H1 (cell line): ENCODE measurements around the gene RASGEF1C. TPM values are rescaled to one million over a fixed set of nuclear protein-coding genes. Genes with fewer than 3 reads are reported as not detected.

Experiments used
- CTCF ChIA-PET: fragments of 300-600 bp; sonication (Branson Sonifier 250); formaldehyde crosslinking; loops from one replicate; lab custom pipeline; 2021; ENCODE audit not compliant: partially characterized antibody; lab: Charles Lee
- POLR2A ChIA-PET: fragments of 300-600 bp; sonication (Branson Sonifier 250); formaldehyde crosslinking; loops from one replicate; lab custom pipeline; 2021; ENCODE audit warnings: inconsistent platforms; ENCODE audit not compliant: partially characterized antibody; lab: Charles Lee
- DNase-seq, 2 experiments: peaks; one replicate each; pipeline versions ENCODE4 v3.0.0 to v3.0.0-alpha.2; 2010 to 2022; ENCODE audit warnings: low spot score in 2 of 2, low read depth in 1 of 2, mixed read lengths in 1 of 2
- FAIRE-seq: peaks from 2 replicates; lab custom pipeline; 2011; peaks lifted over from hg19 to GRCh38; lab: Jason Lieb, UNC
- H2AFZ ChIP-seq: 2 replicates; pipeline ENCODE4 v1.8.1; 2012; ENCODE audit warnings: low read length, inconsistent platforms
- H2AK5ac ChIP-seq: 2 replicates; pipeline ENCODE4 v1.6.1; 2013; ENCODE audit warnings: low read depth, low read length
- H2BK120ac ChIP-seq: replicated peaks from 2 replicates; pipeline ENCODE3; 2013; ENCODE audit warnings: low read depth, low read length, inconsistent platforms
- H2BK12ac ChIP-seq: 2 replicates; pipeline ENCODE4 v1.6.1; 2013; ENCODE audit warnings: low read depth, low read length
- H2BK15ac ChIP-seq: 2 replicates; pipeline ENCODE4 v1.6.1; 2013; ENCODE audit warnings: low read length
- H2BK20ac ChIP-seq: 2 replicates; pipeline ENCODE4 v1.6.1; 2013; ENCODE audit warnings: low read length
- H2BK5ac ChIP-seq: 2 replicates; pipeline ENCODE4 v1.6.1; 2013; ENCODE audit warnings: low read depth, low read length
- H3K14ac ChIP-seq: 2 replicates; pipeline ENCODE4 v1.6.1; 2013; ENCODE audit warnings: inconsistent platforms; ENCODE audit not compliant: insufficient read length
- H3K18ac ChIP-seq: 2 replicates; pipeline ENCODE4 v1.6.1; 2013; ENCODE audit warnings: low read length; ENCODE audit errors: extremely low read depth
- H3K23ac ChIP-seq: 2 replicates; pipeline ENCODE4 v1.6.1; 2013; ENCODE audit warnings: inconsistent platforms; ENCODE audit not compliant: insufficient read length
- H3K23me2 ChIP-seq: 2 replicates; pipeline ENCODE4 v1.6.1; 2013; ENCODE audit warnings: low read depth, low read length
- H3K27ac ChIP-seq: 2 replicates; pipeline ENCODE4 v1.6.1; 2011; ENCODE audit warnings: low read depth, low read length, inconsistent platforms
- H3K27me3 ChIP-seq, 4 experiments: replicated peaks in 1 of 4; 1 replicate in 1 of 4; 2 replicates in 3 of 4; pipeline versions ENCODE4 v1.6.1 to v1.8.1; 2011 to 2013; ENCODE audit warnings: low read length in 3 of 4, mild to moderate bottlenecking in 3 of 4, inconsistent platforms in 2 of 4, mixed read lengths in 2 of 4, moderate library complexity in 1 of 4; ENCODE audit not compliant: control insufficient read depth in 3 of 4, insufficient read depth in 3 of 4; ENCODE audit errors: extremely low read depth in 1 of 4
- H3K36me3 ChIP-seq, 4 experiments: 2 replicates each; pipeline versions ENCODE4 v1.6.1 to v1.8.1; 2011 to 2013; ENCODE audit warnings: mild to moderate bottlenecking in 4 of 4, low read length in 3 of 4, moderate library complexity in 2 of 4, control low read depth in 1 of 4, inconsistent platforms in 1 of 4; ENCODE audit not compliant: insufficient read depth in 4 of 4, control insufficient read depth in 2 of 4
- H3K4ac ChIP-seq: replicated peaks from 2 replicates; pipeline ENCODE3; 2013; ENCODE audit warnings: low read length, low read depth, mixed read lengths, inconsistent platforms; ENCODE audit not compliant: insufficient read length
- H3K4me1 ChIP-seq, 4 experiments: replicated peaks in 1 of 4; 1 replicate in 1 of 4; 2 replicates in 3 of 4; pipeline versions ENCODE4 v1.6.1 to v1.8.1; 2011 to 2013; ENCODE audit warnings: low read length in 3 of 4, inconsistent platforms in 2 of 4, mixed read lengths in 1 of 4; ENCODE audit not compliant: insufficient read depth in 4 of 4, control insufficient read depth in 3 of 4
- H3K4me2 ChIP-seq, 2 experiments: 2 replicates each; pipeline versions ENCODE4 v1.6.1 to v1.8.1; 2011 to 2013; ENCODE audit warnings: low read depth in 2 of 2, low read length in 2 of 2, control low read depth in 1 of 2, inconsistent platforms in 1 of 2, mild to moderate bottlenecking in 1 of 2; ENCODE audit not compliant: insufficient read depth in 1 of 2
- H3K4me3 ChIP-seq, 4 experiments: fragments of 200-600, 300-600 bp in 1 of 4; sonication (generic), shearing (Covaris generic), sonication (Bioruptor Twin) in 1 of 4; 2 replicates each; pipeline versions ENCODE4 v1.5.1 to v1.8.1; 2011 to 2016; ENCODE audit warnings: low read length in 4 of 4, low read depth in 3 of 4, control low read depth in 2 of 4, inconsistent platforms in 2 of 4, mild to moderate bottlenecking in 2 of 4, mixed read lengths in 1 of 4, moderate library complexity in 1 of 4; ENCODE audit not compliant: insufficient read depth in 2 of 4; ENCODE audit errors: extremely low read depth in 1 of 4
- H3K56ac ChIP-seq: replicated peaks from 2 replicates; pipeline ENCODE3; 2013; ENCODE audit warnings: low read depth, mild to moderate bottlenecking, mixed read lengths, low read length, inconsistent platforms; ENCODE audit not compliant: insufficient read length
- H3K79me1 ChIP-seq: 2 replicates; pipeline ENCODE4 v1.6.1; 2013; ENCODE audit warnings: low read depth, low read length, control low read depth
- H3K79me2 ChIP-seq, 2 experiments: 2 replicates each; pipeline versions ENCODE4 v1.6.1 to v1.8.1; 2012 to 2013; ENCODE audit warnings: low read length in 2 of 2, mild to moderate bottlenecking in 2 of 2, inconsistent platforms in 1 of 2; ENCODE audit not compliant: insufficient read depth in 2 of 2, control insufficient read depth in 1 of 2
- H3K9ac ChIP-seq, 4 experiments: replicated peaks in 1 of 4; 1 replicate in 1 of 4; 2 replicates in 3 of 4; pipeline versions ENCODE4 v1.6.1 to v1.8.1; 2011 to 2013; ENCODE audit warnings: low read depth in 3 of 4, low read length in 3 of 4, control low read depth in 2 of 4, mild to moderate bottlenecking in 2 of 4, moderate library complexity in 2 of 4, inconsistent platforms in 1 of 4; ENCODE audit errors: extremely low read depth in 1 of 4
- H3K9me3 ChIP-seq, 2 experiments: 2 replicates each; pipeline versions ENCODE4 v1.6.1 to v1.8.1; 2012 to 2013; ENCODE audit warnings: mild to moderate bottlenecking in 2 of 2, moderate library complexity in 2 of 2, control low read depth in 1 of 2, inconsistent platforms in 1 of 2, low read depth in 1 of 2, low read length in 1 of 2, mixed read lengths in 1 of 2; ENCODE audit not compliant: insufficient read depth in 2 of 2
- H4K20me1 ChIP-seq, 2 experiments: replicated peaks in 1 of 2; 2 replicates each; pipeline versions ENCODE3 to v1.8.1; 2011 to 2013; ENCODE audit warnings: inconsistent platforms in 2 of 2, low read length in 2 of 2, mild to moderate bottlenecking in 1 of 2; ENCODE audit not compliant: insufficient read depth in 2 of 2, control insufficient read depth in 1 of 2
- H4K5ac ChIP-seq: 2 replicates; pipeline ENCODE4 v1.6.1; 2013; ENCODE audit warnings: low read length, low read depth, mixed read lengths, inconsistent platforms; ENCODE audit not compliant: insufficient read length
- H4K8ac ChIP-seq: 2 replicates; pipeline ENCODE4 v1.8.0; 2013; ENCODE audit warnings: mild to moderate bottlenecking, moderate library complexity, low read length, inconsistent platforms; ENCODE audit not compliant: insufficient read depth; ENCODE audit errors: extremely low read depth
- H4K91ac ChIP-seq: replicated peaks from 2 replicates; pipeline ENCODE3; 2013; ENCODE audit warnings: low read length, mixed read lengths, inconsistent platforms; ENCODE audit not compliant: insufficient read length
- BACH1 ChIP-seq: IDR thresholded peaks from 2 replicates; pipeline ENCODE4 v1.6.1; 2012; ENCODE audit warnings: low read length, improper control_type of control experiment
- EZH2 ChIP-seq: fragments of 200-600 bp; sonication (generic); IDR thresholded peaks from 2 replicates; pipeline ENCODE4 v1.7.1; 2012; ENCODE audit warnings: low read depth, mild to moderate bottlenecking, moderate library complexity, low read length, inconsistent platforms; ENCODE audit not compliant: severe bottlenecking
- GABPA ChIP-seq: IDR thresholded peaks from 2 replicates; pipeline ENCODE4 v1.6.1; 2011; ENCODE audit warnings: mild to moderate bottlenecking, low read length, moderate library complexity, borderline replicate concordance; ENCODE audit not compliant: insufficient read depth
- GTF2F1 ChIP-seq: IDR thresholded peaks from 2 replicates; pipeline ENCODE4 v1.6.1; 2012; ENCODE audit warnings: low read depth, low read length, improper control_type of control experiment, borderline replicate concordance
- HDAC6 ChIP-seq: IDR thresholded peaks from one replicate; pipeline ENCODE4 v1.7.1; 2012; ENCODE audit warnings: low read depth, mild to moderate bottlenecking, inconsistent platforms, low read length, moderate library complexity
- KDM4A ChIP-seq: IDR thresholded peaks from one replicate; pipeline ENCODE4 v1.7.1; 2012; ENCODE audit warnings: low read depth, mild to moderate bottlenecking, moderate library complexity, low read length, inconsistent platforms; ENCODE audit not compliant: severe bottlenecking
- POLR2AphosphoS5 ChIP-seq: IDR thresholded peaks from 2 replicates; pipeline ENCODE4 v1.6.1; 2011; ENCODE audit warnings: low read depth, low read length
- POU5F1 ChIP-seq: IDR thresholded peaks from 2 replicates; pipeline ENCODE4 v1.6.1; 2011; ENCODE audit warnings: low read depth, mild to moderate bottlenecking, low read length, moderate library complexity
- RFX5 ChIP-seq: IDR thresholded peaks from 2 replicates; pipeline ENCODE4 v1.6.1; 2011; ENCODE audit warnings: low read depth, low read length, improper control_type of control experiment, borderline replicate concordance
- RXRA ChIP-seq: IDR thresholded peaks from 2 replicates; pipeline ENCODE4 v1.6.1; 2011; ENCODE audit warnings: low read depth, mild to moderate bottlenecking, low read length, moderate library complexity; ENCODE audit not compliant: insufficient read depth
- SAP30 ChIP-seq: fragments of 300-600 bp; sonication (generic); IDR thresholded peaks from 2 replicates; pipeline ENCODE4 v1.7.1; 2012; ENCODE audit warnings: low read length, moderate library complexity, mild to moderate bottlenecking, inconsistent platforms; ENCODE audit not compliant: insufficient read depth, insufficient replicate concordance
- SP1 ChIP-seq: IDR thresholded peaks from 2 replicates; pipeline ENCODE4 v1.6.1; 2011; ENCODE audit warnings: low read depth, low read length
- SP2 ChIP-seq: IDR thresholded peaks from 2 replicates; pipeline ENCODE4 v1.6.1; 2012; ENCODE audit warnings: mild to moderate bottlenecking, low read length, inconsistent platforms
- YY1 ChIP-seq: IDR thresholded peaks from 2 replicates; pipeline ENCODE4 v1.6.1; 2011; ENCODE audit warnings: low read depth, mild to moderate bottlenecking, low read length
- WGBS, 2 experiments: shearing (Covaris generic) in 1 of 2; methylation state at CpG; one replicate each; pipeline versions ENCODE4 v1.1.6 to v1.1.7; 2013 to 2015; ENCODE audit warnings: low lambda C conversion rate in 2 of 2, mixed read lengths in 2 of 2, inconsistent platforms in 1 of 2, low coverage in 1 of 2, missing lambda C conversion rate in 1 of 2; ENCODE audit not compliant: insufficient replicate concordance in 2 of 2, insufficient coverage in 1 of 2, insufficient read length in 1 of 2; ENCODE audit errors: extremely low coverage in 1 of 2, missing lambda C conversion rate in 1 of 2; 5-methylcytosine and 5-hydroxymethylcytosine counted together
- polyA plus RNA-seq, 7 experiments: library from polyadenylated mRNA; depleted of rRNA in 3 of 7; stranded (reverse) in 5 of 7; unstranded in 2 of 7; fragments of >200 nt in 5 of 7; fragments of 200-250 nt in 2 of 7; gene quantifications; 1 replicate in 5 of 7; 2 replicates in 1 of 7; 4 replicates in 1 of 7; pipeline versions ENCODE4 v1.2.1 to v1.2.3, GENCODE V29; 2011 to 2013; ENCODE audit warnings: missing spikeins in 2 of 7, mixed read lengths in 2 of 7
- total RNA-seq: library from RNA; stranded (reverse); fragmentation: NEBNext Ultra II Directional; extraction: Animal tissue kit (Norgen Biotek cat#: 25700); gene quantifications from 2 replicates; pipeline ENCODE4 v1.2.1, GENCODE V29; 2021
- TF ChIP-seq, protein P1 (sequence below): IDR thresholded peaks from 2 replicates; pipeline ENCODE4 v1.6.1; 2012; ENCODE audit warnings: inconsistent platforms

Gene RASGEF1C
- total and polyA plus RNA-seq, 2 of the 8 experiments (the other 6 are each of a cell fraction or from before 2014, with no cell fraction given): 0.26 to 0.61 TPM

DNA sequence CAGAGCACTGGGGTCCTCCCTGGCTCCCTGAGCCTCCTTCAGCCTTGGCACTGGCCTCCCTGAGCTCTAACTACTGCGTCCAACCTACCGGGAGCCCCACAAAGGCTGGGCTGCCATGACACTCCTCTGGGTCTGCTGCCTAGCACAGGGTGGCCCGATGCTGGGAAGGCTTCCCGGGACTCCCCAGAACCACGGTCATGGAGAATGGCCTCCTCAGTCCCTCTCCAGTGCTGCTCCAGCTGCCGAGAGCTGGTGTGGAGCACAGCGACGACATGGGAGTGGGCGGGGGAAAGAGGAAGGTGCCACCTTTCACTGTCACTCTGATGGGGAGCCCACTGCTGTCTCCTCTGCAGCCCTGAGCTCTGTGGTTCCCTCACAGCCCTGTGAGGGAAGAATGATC lies 76.0 kb downstream of the RASGEF1C start:
- CTCF ChIA-PET: interaction anchor here (1.2 to 2.3 kb wide), 4 partner anchors 17 to 42 kb away, joined by 3 to 6 read pairs (median 3); no protein-coding TSS in a partner anchor
- Histone ChIP-seq H3K4me2 (no peak overlapping the region), H2BK20ac (no peak overlapping the region), H3K27me3 (peaks cover 0 to 2% (median 0%) of the 10 kb centered on the region in 4 experiments; a peak in 1 of 7 replicates), H3K9me3 (no peaks in the 10 kb centered on the region), H3K56ac (no peak overlapping the region), H3K14ac (no peak overlapping the region), H3K79me2 (no peaks in the 10 kb centered on the region), H3K4me3 (no peak overlapping the region), H3K18ac (no peak overlapping the region), H3K4ac (no peak overlapping the region), H4K91ac (peak overlapping the region; percentile 40), H3K4me1 (no peaks in the 10 kb centered on the region; a peak in 1 of 7 replicates), H3K36me3 (no peaks in the 10 kb centered on the region), H3K23me2 (peaks cover 3% of the 10 kb centered on the region; the same call in 1 of the 2 replicates), H2BK15ac (no peak overlapping the region), H2BK12ac (no peak overlapping the region), H2BK5ac (no peak overlapping the region), H4K5ac (no peak overlapping the region), H2AK5ac (no peak overlapping the region), H4K20me1 (no peaks in the 10 kb centered on the region), H4K8ac (no peak overlapping the region; the same call in 1 of the 2 replicates), H3K79me1 (no peaks in the 10 kb centered on the region), H3K9ac (no peak overlapping the region), H3K23ac (no peak overlapping the region), H3K27ac (no peak overlapping the region), H2AFZ (no peak overlapping the region), H2BK120ac (no peak overlapping the region)
- FAIRE-seq (no peak), DNase-seq (peak in 1 of 2 experiments; percentile 38)
- WGBS, 2 experiments: 92% methylated on average over 9 of the region's 9 CpGs; no CpG with 5 or more reads in 1 of the 2 experiments
- POLR2A ChIA-PET: no interaction called here
- TF ChIP-seq EZH2 (no peak), YY1 (no peak), GTF2F1 (no peak), SAP30 (no peak), GABPA (no peak), SP1 (no peak), POLR2AphosphoS5 (no peak), SP2 (no peak), BACH1 (no peak), HDAC6 (no peak), POU5F1 (no peak), RXRA (no peak), RFX5 (no peak), KDM4A (no peak)
- TF ChIP-seq, protein P1, sequence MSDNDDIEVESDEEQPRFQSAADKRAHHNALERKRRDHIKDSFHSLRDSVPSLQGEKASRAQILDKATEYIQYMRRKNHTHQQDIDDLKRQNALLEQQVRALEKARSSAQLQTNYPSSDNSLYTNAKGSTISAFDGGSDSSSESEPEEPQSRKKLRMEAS: no peak
